GM12873 (cell line): ENCODE measurements around the gene STAB2.

Experiments used
- TF ChIP-seq, protein P1 (sequence below): IDR thresholded peaks from 2 replicates; pipeline ENCODE4 v1.5.1; 2012; ENCODE audit warnings: low read depth, mild to moderate bottlenecking, moderate library complexity, low read length, control low read depth; ENCODE audit not compliant: insufficient read depth; ENCODE audit errors: missing control alignments

STAB2 gene

DNA sequence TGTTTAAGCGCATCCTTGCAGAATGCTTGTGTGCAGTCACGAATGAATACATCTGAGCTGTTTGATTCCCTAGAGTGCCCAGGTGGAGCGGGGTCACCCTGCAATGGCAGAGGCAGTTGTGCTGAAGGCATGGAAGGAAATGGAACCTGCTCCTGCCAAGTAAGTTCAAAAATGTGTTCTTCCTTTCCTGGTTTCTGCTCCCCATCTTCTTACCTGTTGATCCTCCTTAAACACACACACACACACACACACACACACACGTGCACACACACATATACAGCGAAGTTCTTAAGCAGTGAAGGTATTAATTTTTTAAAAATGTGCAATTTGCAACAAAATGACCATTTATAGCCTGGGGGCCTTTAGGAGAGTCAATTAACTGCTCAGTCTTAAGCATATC, 33.3 kb downstream of the STAB2 start:
- TF ChIP-seq, protein P1, sequence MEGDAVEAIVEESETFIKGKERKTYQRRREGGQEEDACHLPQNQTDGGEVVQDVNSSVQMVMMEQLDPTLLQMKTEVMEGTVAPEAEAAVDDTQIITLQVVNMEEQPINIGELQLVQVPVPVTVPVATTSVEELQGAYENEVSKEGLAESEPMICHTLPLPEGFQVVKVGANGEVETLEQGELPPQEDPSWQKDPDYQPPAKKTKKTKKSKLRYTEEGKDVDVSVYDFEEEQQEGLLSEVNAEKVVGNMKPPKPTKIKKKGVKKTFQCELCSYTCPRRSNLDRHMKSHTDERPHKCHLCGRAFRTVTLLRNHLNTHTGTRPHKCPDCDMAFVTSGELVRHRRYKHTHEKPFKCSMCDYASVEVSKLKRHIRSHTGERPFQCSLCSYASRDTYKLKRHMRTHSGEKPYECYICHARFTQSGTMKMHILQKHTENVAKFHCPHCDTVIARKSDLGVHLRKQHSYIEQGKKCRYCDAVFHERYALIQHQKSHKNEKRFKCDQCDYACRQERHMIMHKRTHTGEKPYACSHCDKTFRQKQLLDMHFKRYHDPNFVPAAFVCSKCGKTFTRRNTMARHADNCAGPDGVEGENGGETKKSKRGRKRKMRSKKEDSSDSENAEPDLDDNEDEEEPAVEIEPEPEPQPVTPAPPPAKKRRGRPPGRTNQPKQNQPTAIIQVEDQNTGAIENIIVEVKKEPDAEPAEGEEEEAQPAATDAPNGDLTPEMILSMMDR = no peak

DNA sequence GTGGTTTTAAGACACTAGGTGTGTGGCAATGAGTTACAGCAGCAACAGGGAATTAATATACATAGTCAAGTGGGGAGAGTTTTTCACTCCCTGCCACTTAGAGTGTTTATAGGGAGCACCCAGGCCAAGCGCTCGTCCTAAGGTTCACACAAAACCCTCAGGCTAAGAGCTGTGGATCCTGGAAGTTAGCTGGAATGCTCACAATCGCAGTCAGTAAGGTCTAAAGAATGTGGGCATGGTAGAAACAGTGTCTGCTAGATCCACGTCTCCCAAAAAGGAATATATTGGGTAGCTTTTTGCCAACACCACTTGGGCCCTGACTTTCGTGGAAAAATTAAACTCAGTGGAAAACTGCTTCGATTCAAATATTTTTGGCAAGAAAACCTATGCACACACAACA, 36.6 kb downstream of the STAB2 start:
- TF ChIP-seq, protein P1 = no peak

DNA sequence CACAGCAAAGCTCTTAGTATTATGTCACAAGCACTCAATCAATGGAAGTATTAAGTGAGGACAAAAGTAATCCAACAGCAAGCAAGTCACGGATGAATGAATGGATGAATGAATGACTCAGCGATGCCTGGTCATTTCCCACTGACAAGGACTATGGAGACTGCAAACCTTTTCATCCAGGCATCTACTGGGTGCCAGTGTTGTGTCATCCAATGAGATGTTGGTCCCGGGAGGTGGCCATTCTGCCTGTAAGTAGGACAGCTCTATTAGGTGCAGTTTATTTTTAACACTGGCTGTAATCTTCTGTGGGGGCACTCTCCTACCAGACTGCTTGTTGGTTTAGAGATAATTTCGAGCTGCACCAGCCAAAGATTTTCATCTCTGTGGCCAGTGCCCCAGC, 39.4 kb downstream of the STAB2 start:
- TF ChIP-seq, protein P1 = no peak

DNA sequence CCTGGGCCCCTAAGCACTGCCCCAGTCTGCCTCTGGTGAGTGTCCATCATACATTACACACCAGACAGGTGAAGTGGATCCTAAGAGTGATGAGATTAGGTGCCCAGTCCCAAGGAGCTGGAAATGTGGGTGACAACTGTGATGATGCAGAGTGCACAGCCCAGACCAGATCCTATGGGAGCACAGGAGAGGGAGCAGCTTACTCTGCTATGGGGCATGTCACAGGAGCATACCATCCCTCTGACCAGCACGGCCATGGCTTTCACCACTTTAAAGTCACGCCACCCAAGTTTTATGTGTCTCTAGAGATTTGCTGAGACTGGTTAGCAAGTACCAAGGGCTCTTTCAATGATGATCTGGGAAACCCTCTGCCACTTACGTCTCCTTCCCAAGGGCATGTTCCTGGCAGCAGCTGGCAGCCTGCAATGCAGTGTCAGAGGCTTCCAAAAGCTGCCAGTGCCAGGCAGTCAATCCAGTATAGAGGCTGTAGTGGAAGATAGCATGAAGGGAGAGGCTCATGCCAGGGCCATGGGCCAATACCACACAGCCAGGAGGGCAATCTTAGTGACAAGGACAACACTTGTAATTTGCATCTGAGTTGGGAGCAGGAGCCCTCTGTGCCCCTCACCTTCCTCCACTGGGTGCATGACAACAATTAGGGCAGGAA, 40.2 kb downstream of the STAB2 start:
- TF ChIP-seq, protein P1 = no peak

DNA sequence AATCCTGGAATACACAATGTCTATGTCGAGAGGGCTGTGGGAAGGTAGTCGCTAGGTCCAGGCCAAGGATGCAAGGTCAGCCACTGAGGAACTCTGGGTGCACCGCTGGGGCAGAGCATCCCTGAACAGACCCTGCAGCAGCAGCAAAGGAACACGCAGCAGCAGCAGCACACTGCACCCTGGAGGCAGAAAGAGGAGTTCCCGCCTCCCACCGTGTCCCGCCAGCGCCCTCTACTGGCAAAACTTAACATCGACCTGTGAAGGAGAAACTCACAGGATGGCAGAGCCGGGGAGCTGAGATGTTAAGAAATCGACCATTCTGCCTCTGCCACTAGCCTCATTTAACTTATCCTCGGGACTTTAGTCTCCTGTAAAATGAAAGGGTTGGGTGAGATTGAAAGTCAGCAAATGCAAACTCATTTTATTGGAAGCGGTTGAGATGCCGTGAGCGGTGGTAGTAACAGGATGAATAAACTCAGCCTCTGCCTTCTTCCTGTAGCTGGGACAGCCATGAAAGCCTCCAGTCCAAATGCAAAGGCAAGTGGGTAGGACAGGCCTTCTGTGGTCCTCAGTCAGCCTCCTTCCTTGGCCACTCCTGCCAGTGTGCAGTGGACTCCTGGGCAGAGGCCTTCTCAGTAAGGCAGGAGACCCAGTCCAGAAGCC, 45.6 kb downstream of the STAB2 start:
- TF ChIP-seq, protein P1 = peak; percentile 100

DNA sequence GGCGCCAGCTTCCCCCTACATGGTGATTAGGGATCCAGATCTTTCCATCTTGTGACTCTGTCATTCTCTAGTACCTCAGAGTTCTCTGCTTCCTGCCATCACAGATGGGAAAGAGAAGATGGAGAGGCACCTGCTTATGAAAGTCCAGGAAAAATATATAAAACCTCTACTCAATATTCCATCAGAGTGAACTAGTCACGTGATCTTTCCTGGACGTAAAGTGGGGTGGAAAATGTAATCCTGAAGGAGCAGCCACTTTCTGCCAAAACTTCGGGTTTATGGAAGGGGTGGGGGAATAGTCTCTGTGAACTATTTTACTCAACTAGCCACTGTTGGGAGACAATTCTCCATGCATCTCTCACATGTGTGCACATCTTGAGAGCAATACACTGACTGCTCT, 47.7 kb downstream of the STAB2 start:
- TF ChIP-seq, protein P1 = no peak

DNA sequence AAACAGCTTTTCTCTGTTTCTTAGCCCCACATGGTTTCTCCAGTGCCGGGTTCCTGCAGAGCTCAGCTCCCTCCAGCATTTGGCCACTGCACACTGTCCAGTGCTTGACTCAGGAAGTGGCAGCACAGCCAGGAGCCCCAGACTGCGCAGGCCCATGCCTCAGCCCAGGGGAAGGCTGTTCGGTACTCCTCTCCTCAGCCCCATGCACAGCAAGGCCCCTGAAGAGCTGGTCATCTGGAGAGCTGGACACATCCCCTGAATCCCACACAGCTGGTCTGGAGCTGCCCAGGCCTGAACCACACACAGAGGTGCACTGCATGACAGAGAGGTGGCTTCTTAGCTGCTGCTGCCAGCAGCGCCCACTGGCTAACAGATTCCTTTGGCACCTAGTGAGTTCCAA, 48.3 kb downstream of the STAB2 start:
- TF ChIP-seq, protein P1 = no peak
